Calu3 (cell line): ENCODE measurements around the gene CPEB1. TPM values are rescaled to one million over a fixed set of nuclear protein-coding genes. Genes with fewer than 3 reads are reported as not detected.
A peak's percentile ranks its signal among the peaks of the same experiment; 100 is the strongest.

Source experiments
- BruUV-seq: library from RNA; stranded (reverse); fragments of 400-500 nt; replicated peaks from 2 replicates; lab custom pipeline; 2021; lab: Mats Ljungman, UMichigan
- CTCF ChIA-PET: fragments of 300-600 bp; sonication (Branson Sonifier 250); formaldehyde crosslinking; loops from one replicate; lab custom pipeline; 2022; ENCODE audit warnings: antibody characterized with exemption; lab: Charles Lee
- DNase-seq: peaks from one replicate; pipeline ENCODE4 v3.0.0; 2022
- H3K27ac Mint-ChIP-seq: one replicate; pipeline ENCODE4 v1.8.0; 2022; ENCODE audit warnings: mixed read lengths; ENCODE audit not compliant: unreplicated experiment
- H3K27me3 Mint-ChIP-seq: one replicate; pipeline ENCODE4 v1.8.0; 2022; ENCODE audit warnings: mixed read lengths; ENCODE audit not compliant: unreplicated experiment
- H3K36me3 Mint-ChIP-seq: one replicate; pipeline ENCODE4 v1.8.0; 2022; ENCODE audit warnings: mild to moderate bottlenecking, moderate library complexity, mixed read lengths; ENCODE audit not compliant: insufficient read depth, unreplicated experiment
- H3K4me1 Mint-ChIP-seq: one replicate; pipeline ENCODE4 v1.8.0; 2022; ENCODE audit warnings: mild to moderate bottlenecking, low read depth, mixed read lengths; ENCODE audit not compliant: unreplicated experiment
- H3K4me3 Mint-ChIP-seq: one replicate; pipeline ENCODE4 v1.8.0; 2022; ENCODE audit warnings: mild to moderate bottlenecking, low read depth, moderate library complexity, mixed read lengths; ENCODE audit not compliant: unreplicated experiment
- H3K9me3 Mint-ChIP-seq: one replicate; pipeline ENCODE4 v1.8.0; 2022; ENCODE audit warnings: low read depth, mixed read lengths; ENCODE audit not compliant: unreplicated experiment
- intact Hi-C: fragments of 100-400 bp; cut with micrococcal nuclease; formaldehyde crosslinking; loops from one replicate; pipeline ENCODE4 v1.10.0; 2022; ENCODE audit not compliant: unreplicated experiment
- total RNA-seq: library from RNA; stranded (reverse); gene quantifications from 2 replicates; pipeline ENCODE4 v1.2.3, GENCODE V29; 2022
- TF ChIP-seq, protein P1 (sequence below): fragments of 200-600 bp; IDR thresholded peaks from one replicate; pipeline ENCODE4 v1.8.0; 2022; ENCODE audit warnings: antibody characterized with exemption; ENCODE audit not compliant: unreplicated experiment

The CPEB1 gene
- total RNA-seq, 1 experiment from 2014 or later: 5.3 TPM

DNA sequence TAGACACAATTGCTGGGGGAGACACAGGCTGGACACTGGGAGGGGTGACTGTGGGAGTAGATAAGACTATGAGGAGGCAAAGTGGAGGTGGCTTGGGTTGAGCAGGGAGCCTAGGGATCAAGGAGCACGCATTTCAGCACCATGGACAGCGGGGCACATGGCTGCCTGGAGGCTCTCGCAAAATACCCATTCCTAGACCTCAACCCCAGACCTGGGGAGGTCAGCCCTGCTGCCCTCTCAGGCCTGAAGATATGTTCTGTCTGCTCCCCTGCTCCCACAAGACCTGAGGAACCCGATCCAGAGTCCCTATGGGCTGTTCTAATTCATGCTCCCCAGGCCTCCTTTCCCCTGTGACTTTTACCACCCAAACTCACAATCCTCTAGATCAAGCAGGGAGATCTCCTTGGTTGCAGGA is 16.0 kb upstream of the CPEB1 start:
- H3K9me3 Mint-ChIP-seq: no peaks in the 10 kb centered on the region
- CTCF ChIA-PET: no interaction called here
- H3K27me3 Mint-ChIP-seq: peaks cover 59% of the 10 kb centered on the region
- BruUV-seq: no TSS peak
- TF ChIP-seq, protein P1, sequence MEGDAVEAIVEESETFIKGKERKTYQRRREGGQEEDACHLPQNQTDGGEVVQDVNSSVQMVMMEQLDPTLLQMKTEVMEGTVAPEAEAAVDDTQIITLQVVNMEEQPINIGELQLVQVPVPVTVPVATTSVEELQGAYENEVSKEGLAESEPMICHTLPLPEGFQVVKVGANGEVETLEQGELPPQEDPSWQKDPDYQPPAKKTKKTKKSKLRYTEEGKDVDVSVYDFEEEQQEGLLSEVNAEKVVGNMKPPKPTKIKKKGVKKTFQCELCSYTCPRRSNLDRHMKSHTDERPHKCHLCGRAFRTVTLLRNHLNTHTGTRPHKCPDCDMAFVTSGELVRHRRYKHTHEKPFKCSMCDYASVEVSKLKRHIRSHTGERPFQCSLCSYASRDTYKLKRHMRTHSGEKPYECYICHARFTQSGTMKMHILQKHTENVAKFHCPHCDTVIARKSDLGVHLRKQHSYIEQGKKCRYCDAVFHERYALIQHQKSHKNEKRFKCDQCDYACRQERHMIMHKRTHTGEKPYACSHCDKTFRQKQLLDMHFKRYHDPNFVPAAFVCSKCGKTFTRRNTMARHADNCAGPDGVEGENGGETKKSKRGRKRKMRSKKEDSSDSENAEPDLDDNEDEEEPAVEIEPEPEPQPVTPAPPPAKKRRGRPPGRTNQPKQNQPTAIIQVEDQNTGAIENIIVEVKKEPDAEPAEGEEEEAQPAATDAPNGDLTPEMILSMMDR: no peak
- H3K36me3 Mint-ChIP-seq: no peaks in the 10 kb centered on the region
- no peaks in the 10 kb centered on the region for H3K4me1 Mint-ChIP-seq
- DNase-seq: peak; percentile 58
- no peak overlapping the region for H3K4me3 Mint-ChIP-seq
- no peak overlapping the region for H3K27ac Mint-ChIP-seq
- intact Hi-C loops: no loop called here

DNA sequence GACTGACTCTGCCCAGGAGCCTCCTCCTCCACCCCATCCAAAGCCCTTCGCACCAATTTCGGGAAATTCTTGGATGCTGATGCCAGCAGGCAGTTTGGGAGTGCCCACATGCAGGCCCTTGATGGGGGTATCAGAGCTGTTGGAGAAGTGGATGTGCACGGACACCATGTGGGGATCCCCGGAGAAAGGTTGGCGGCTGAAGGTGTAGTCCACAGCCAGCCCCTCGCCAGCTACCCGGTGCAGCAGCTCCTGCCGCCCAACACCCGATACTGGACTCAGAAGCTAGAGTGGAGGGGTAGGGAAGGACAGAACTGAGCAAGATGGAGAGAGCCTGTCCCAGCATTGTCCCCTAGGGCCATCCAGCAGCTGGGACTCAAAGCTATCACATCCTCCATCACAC is 15.5 kb upstream of the CPEB1 start:
- intact Hi-C loops: no loop called here
- H3K4me3 Mint-ChIP-seq: no peak overlapping the region
- H3K9me3 Mint-ChIP-seq: no peaks in the 10 kb centered on the region
- no peak for DNase-seq
- H3K27me3 Mint-ChIP-seq: peaks cover 59% of the 10 kb centered on the region
- BruUV-seq: no TSS peak
- CTCF ChIA-PET: no interaction called here
- H3K36me3 Mint-ChIP-seq: no peaks in the 10 kb centered on the region
- TF ChIP-seq, protein P1: no peak
- H3K4me1 Mint-ChIP-seq: no peaks in the 10 kb centered on the region
- no peak overlapping the region for H3K27ac Mint-ChIP-seq

DNA sequence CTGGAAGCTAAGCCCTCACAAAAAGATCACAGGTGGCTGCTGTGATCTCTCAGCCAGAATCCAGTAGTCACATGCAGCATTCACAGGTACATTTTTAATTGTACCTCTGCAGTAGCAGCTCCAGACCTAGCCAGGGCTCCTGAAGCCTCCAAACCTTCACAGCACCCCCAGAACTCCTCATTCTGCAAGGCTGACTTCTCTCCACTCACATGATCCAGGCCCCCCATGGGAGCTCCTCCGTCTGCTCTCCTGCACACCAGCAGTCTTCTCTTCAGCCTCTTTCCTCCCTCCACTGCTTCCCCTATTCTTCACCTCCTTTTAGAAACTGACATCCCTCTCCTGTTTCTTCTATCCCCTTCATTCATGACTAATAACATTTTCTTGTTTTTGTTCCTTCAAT is 13.2 kb upstream of the CPEB1 start:
- Mint-ChIP-seq H3K9me3 (no peaks in the 10 kb centered on the region), H3K4me1 (no peaks in the 10 kb centered on the region), H3K27me3 (peaks cover 71% of the 10 kb centered on the region), H3K27ac (no peak overlapping the region), H3K4me3 (no peak overlapping the region), H3K36me3 (no peaks in the 10 kb centered on the region)
- TF ChIP-seq, protein P1: no peak
- no peak for DNase-seq
- intact Hi-C loops: no loop called here
- BruUV-seq: no TSS peak
- CTCF ChIA-PET: no interaction called here

DNA sequence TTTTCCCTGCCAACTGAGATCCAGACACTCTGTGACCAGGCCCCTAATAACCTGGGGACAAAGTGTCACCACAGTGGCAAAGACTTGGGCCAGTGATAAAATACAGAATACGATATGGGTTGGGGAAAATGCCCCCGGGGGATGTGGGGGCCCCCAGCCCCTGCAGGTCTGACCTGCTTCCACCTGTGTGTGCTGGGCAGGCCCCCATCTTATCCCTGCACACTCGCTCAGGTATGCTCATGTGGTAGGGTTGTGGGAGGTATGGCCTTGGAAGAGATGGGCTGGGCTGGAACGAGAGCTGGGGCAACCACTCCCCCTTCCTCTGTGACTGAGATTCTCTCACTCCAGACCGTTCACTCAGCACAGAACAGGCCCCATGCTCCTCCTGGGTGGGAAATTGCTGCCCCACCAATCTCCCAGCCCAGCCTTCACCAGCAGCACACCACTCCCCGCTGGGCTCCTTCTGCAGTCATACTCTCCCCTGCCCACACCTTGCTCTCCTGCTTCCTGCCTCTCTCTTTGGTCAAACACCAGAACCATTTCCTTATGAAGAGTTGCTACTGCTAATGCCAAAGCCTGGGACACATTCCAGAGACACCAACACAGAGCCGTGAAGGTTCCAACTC is 9.6 kb upstream of the CPEB1 start:
- BruUV-seq: no TSS peak
- TF ChIP-seq, protein P1: no peak
- intact Hi-C loops: no loop called here
- DNase-seq: no peak
- CTCF ChIA-PET: no interaction called here
- H3K4me3 Mint-ChIP-seq: no peak overlapping the region
- H3K27me3 Mint-ChIP-seq: peaks cover 90% of the 10 kb centered on the region
- no peak overlapping the region for H3K27ac Mint-ChIP-seq
- H3K4me1 Mint-ChIP-seq: no peaks in the 10 kb centered on the region
- no peaks in the 10 kb centered on the region for H3K9me3 Mint-ChIP-seq
- H3K36me3 Mint-ChIP-seq: no peaks in the 10 kb centered on the region
